Activated T-cell treated with anti-CD3 and anti-CD28 coated beads, Interleukin-2, amount 50 U/mL, for 72 hours (primary cell): ENCODE results near the gene LPO. TPM values are rescaled to one million over a fixed set of nuclear protein-coding genes. Genes with fewer than 3 reads are reported as not detected.
A peak's percentile ranks its signal among the peaks of the same experiment; 100 is the strongest.

Experiments
- ATAC-seq, 2 donors: fragments of 150-1000 bp; cut with Tn5 transposase; replicated peaks in 1 of 2; 2 replicates each; pipeline ENCODE4 v1.10.0; 2021; ENCODE audit warnings: moderate library complexity in 2 of 2, mild to moderate bottlenecking in 1 of 2
- DNase-seq, 2 donors: peaks; one replicate each; pipeline ENCODE4 v3.0.0; 2021 to 2022; ENCODE audit warnings: mixed read lengths in 1 of 2
- H3K27ac Mint-ChIP-seq: one replicate; pipeline ENCODE4 v1.8.0; 2022; ENCODE audit warnings: mild to moderate bottlenecking, moderate library complexity, mixed read lengths
- H3K27me3 Mint-ChIP-seq: one replicate; pipeline ENCODE4 v1.8.0; 2022; ENCODE audit warnings: low read depth, mixed read lengths
- H3K36me3 Mint-ChIP-seq, 2 donors: one replicate each; pipeline ENCODE4 v1.8.0; 2022; ENCODE audit warnings: mixed read lengths in 2 of 2, mild to moderate bottlenecking in 1 of 2; ENCODE audit not compliant: insufficient read depth in 2 of 2
- H3K4me1 Mint-ChIP-seq: one replicate; pipeline ENCODE4 v1.8.0; 2022; ENCODE audit warnings: low read depth, mixed read lengths
- H3K4me3 Mint-ChIP-seq, 2 donors: one replicate each; pipeline ENCODE4 v1.8.0; 2022; ENCODE audit warnings: mild to moderate bottlenecking in 2 of 2, mixed read lengths in 2 of 2, moderate library complexity in 2 of 2
- H3K9me3 Mint-ChIP-seq, 2 donors: one replicate each; pipeline ENCODE4 v1.8.0; 2022; ENCODE audit warnings: mixed read lengths in 2 of 2
- total RNA-seq, 2 donors: library from RNA; stranded (reverse); gene quantifications; one replicate each; pipeline ENCODE4 v1.2.3, GENCODE V29; 2022

Gene LPO
- total RNA-seq, 2 donors from 2014 or later: 0.12 to 0.31 TPM

DNA sequence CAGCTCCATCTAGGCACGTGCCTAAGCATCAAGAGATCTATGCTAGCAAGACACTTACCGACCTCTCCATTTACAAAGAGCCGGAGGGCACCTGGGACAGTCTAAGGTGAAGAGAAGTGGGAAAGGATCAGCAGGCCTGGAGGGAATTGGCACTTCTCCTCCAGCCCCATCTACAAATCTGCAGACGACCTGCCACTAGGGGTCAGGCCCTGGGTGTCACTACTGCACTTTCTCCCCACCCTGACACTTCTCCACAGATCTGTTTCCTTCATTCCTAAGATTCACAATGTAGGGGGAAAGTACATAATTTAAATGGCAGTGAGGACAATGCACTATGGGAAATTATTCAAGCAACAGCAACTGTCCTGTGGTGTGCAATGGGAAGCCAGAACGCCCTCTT lies 27.5 kb upstream of the LPO start:
- ATAC-seq: no peak
- no peak for DNase-seq
- H3K27me3 Mint-ChIP-seq: no peaks in the 10 kb centered on the region
- no peak overlapping the region for H3K4me3 Mint-ChIP-seq
- peaks cover 2% of the 10 kb centered on the region for H3K4me1 Mint-ChIP-seq
- peaks cover 4% of the 10 kb centered on the region in 2 donors for H3K36me3 Mint-ChIP-seq
- no peak overlapping the region for H3K27ac Mint-ChIP-seq
- H3K9me3 Mint-ChIP-seq: no peaks in the 10 kb centered on the region

DNA sequence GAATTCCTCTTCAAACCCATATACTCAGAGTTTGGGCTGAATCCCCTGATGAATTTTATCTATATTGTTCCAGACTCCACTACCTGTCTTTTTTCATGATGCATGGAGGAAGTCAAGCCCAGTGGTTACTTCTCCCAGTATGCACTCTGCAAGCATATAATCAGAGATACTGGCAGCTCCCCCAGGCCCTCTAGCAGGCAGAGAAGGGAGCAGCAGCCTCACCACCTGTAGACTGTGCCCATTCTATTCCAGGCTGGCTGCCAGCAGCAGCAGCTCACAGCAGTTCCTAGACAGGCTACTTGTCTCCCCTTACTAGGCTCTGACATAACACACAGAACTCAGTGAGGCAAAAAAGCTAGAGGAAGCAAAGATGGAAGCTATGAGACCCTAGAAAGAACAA lies 22.7 kb upstream of the LPO start:
- Mint-ChIP-seq H3K4me3 (no peak overlapping the region), H3K27me3 (no peaks in the 10 kb centered on the region), H3K4me1 (peaks cover 27% of the 10 kb centered on the region), H3K9me3 (no peaks in the 10 kb centered on the region), H3K36me3 (peaks cover 0 to 2% of the 10 kb centered on the region in 2 donors), H3K27ac (no peak overlapping the region)
- no peak for ATAC-seq
- no peak for DNase-seq

- Mint-ChIP-seq H3K4me1 (peaks cover 27% of the 10 kb centered on the region), H3K27ac (peak overlapping the region; percentile 5), H3K27me3 (no peaks in the 10 kb centered on the region), H3K4me3 (peak overlapping the region; percentile 29 to 91), H3K36me3 (peaks cover 0 to 2% of the 10 kb centered on the region in 2 donors), H3K9me3 (no peaks in the 10 kb centered on the region)
- ATAC-seq (no peak), DNase-seq (no peak)
Observed at GRCh38 chr17:58217766-58218165, 20.6 kb upstream of the LPO start.

- Mint-ChIP-seq H3K4me3 (peak within 1 kb of the TSS; percentile 91 to 92), H3K36me3 (peaks cover 0 to 2% of the 10 kb centered on the region in 2 donors), H3K4me1 (peaks cover 31% of the 10 kb centered on the region), H3K27ac (peak within 1 kb of the TSS; percentile 95), H3K27me3 (no peaks in the 10 kb centered on the region), H3K9me3 (no peaks in the 10 kb centered on the region)
- DNase-seq: peak; percentile 96 to 97
- ATAC-seq: peak; percentile 99 to 100
Observed at GRCh38 chr17:58219007-58219788, 19.2 kb upstream of the LPO start, which contains the start of gene MKS1. MKS1 (minus strand) TSS chr17:58219255; CDS start chr17:58219230, 25 bp downstream.

DNA sequence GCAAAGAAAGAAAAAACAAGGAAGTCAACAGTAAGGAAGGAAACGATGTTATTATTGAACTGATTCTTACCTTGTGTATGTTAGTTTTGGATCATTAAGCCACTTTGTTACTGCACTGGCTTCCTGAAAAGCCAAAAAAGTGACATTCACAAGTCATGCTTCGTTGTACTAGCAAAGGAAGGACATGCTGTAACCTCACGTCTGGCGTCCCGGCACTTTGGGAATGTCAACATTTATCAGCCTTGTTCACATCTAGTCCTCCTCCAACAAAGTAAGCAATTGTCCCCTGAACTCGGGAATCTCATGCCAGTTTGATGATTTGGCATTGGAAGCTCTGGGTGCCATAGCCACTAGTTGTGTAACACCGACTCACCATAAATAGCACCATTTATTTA lies 18.6 kb upstream of the LPO start:
- DNase-seq (no peak), ATAC-seq (no peak)
- H3K4me1 Mint-ChIP-seq: peaks cover 35% of the 10 kb centered on the region
- H3K9me3 Mint-ChIP-seq: no peaks in the 10 kb centered on the region
- peak overlapping the region; percentile 95 for H3K27ac Mint-ChIP-seq
- no peaks in the 10 kb centered on the region for H3K27me3 Mint-ChIP-seq
- H3K36me3 Mint-ChIP-seq: peaks cover 0 to 2% of the 10 kb centered on the region in 2 donors
- H3K4me3 Mint-ChIP-seq: peak overlapping the region; percentile 91 to 92

DNA sequence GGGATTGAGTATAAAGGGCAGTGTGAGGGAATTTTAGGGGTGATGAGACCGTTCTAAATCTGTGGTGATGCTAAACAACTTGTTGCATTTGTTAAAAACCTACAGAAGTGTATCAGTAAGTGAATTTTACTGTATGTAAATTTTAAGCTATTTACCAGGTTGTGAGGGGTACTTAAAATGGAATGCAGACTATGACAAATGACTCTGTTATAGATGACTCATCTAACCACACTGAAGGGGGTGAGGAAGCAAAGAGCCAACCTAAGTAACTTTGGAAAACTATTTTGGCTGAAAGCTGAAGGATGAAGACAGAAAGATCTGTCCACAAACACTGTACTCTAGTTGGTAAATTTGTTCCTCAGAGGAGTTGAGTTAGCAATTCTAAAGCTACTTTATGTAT lies 14.1 kb upstream of the LPO start:
- Mint-ChIP-seq H3K27ac (no peak overlapping the region), H3K4me3 (no peak overlapping the region), H3K4me1 (peaks cover 13% of the 10 kb centered on the region), H3K9me3 (no peaks in the 10 kb centered on the region), H3K36me3 (no peaks in the 10 kb centered on the region), H3K27me3 (peaks cover 9% of the 10 kb centered on the region)
- DNase-seq: no peak
- ATAC-seq: peak; percentile 50 to 62

- H3K9me3 Mint-ChIP-seq: no peaks in the 10 kb centered on the region
- H3K27me3 Mint-ChIP-seq: peaks cover 30% of the 10 kb centered on the region
- H3K36me3 Mint-ChIP-seq: no peaks in the 10 kb centered on the region
- ATAC-seq (no peak), DNase-seq (no peak)
- no peak overlapping the region for H3K27ac Mint-ChIP-seq
- H3K4me1 Mint-ChIP-seq: peaks cover 18% of the 10 kb centered on the region
- H3K4me3 Mint-ChIP-seq: no peak overlapping the region
Observed at GRCh38 chr17:58227733-58228132, 10.7 kb upstream of the LPO start.

- no peaks in the 10 kb centered on the region for H3K36me3 Mint-ChIP-seq
- no peaks in the 10 kb centered on the region for H3K9me3 Mint-ChIP-seq
- DNase-seq: no peak
- no peak overlapping the region for H3K4me3 Mint-ChIP-seq
- no peak for ATAC-seq
- peaks cover 20% of the 10 kb centered on the region for H3K4me1 Mint-ChIP-seq
- no peak overlapping the region for H3K27ac Mint-ChIP-seq
- peaks cover 30% of the 10 kb centered on the region for H3K27me3 Mint-ChIP-seq
Observed at GRCh38 chr17:58228679-58229078, 9.7 kb upstream of the LPO start.

DNA sequence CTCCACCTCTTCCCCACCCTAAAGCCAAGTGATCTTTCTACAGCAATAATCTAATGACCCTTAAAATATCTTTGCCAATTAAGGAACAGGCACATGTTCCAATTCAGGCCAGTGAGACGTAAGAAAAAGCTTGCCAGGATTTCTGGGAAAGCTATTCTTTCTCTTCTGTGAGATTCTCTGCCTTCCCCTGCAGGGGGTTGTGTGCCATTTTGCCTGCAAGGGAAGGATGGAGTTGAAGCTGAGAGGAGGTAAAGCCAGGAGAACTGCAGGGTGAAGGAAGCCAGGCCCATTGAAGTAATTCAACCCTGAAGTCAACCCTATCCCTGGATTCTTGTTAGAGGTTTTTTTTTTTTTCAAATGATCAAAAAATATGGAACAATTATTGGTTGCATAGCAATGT lies 9.0 kb upstream of the LPO start:
- ATAC-seq (no peak), DNase-seq (no peak)
- H3K36me3 Mint-ChIP-seq: no peaks in the 10 kb centered on the region
- H3K27ac Mint-ChIP-seq: no peak overlapping the region
- no peak overlapping the region for H3K4me3 Mint-ChIP-seq
- no peaks in the 10 kb centered on the region for H3K9me3 Mint-ChIP-seq
- H3K4me1 Mint-ChIP-seq: peaks cover 15% of the 10 kb centered on the region
- peaks cover 33% of the 10 kb centered on the region for H3K27me3 Mint-ChIP-seq

GRCh38 chr17:58229881-58230280 lies 8.5 kb upstream of the LPO start:
- Mint-ChIP-seq H3K27me3 (peaks cover 38% of the 10 kb centered on the region), H3K27ac (no peak overlapping the region), H3K9me3 (no peaks in the 10 kb centered on the region), H3K4me1 (peaks cover 12% of the 10 kb centered on the region), H3K36me3 (no peaks in the 10 kb centered on the region), H3K4me3 (no peak overlapping the region)
- ATAC-seq: no peak
- no peak for DNase-seq

DNA sequence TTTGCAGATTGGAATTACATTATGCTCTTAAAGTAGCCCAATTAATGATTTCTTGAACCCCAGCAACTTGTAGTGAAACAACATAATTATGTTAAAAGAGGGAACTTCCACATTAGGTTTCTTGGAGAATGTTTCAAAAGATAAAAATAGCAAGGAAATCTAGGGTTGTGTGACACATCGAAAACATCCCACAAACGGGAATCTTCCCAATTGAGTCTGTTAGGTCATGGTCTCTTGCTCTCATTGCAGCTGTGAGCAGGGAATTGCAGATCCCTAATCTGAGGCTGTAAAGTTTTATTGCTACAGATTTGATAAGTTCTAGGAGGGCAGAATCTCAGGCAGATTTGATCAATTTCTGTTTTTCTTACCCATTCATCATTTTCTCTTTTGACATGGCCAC lies 6.7 kb upstream of the LPO start:
- ATAC-seq (no peak), DNase-seq (no peak)
- Mint-ChIP-seq H3K36me3 (no peaks in the 10 kb centered on the region), H3K4me1 (peaks cover 12% of the 10 kb centered on the region), H3K9me3 (no peaks in the 10 kb centered on the region), H3K4me3 (no peak overlapping the region), H3K27ac (no peak overlapping the region), H3K27me3 (peaks cover 56% of the 10 kb centered on the region)

DNA sequence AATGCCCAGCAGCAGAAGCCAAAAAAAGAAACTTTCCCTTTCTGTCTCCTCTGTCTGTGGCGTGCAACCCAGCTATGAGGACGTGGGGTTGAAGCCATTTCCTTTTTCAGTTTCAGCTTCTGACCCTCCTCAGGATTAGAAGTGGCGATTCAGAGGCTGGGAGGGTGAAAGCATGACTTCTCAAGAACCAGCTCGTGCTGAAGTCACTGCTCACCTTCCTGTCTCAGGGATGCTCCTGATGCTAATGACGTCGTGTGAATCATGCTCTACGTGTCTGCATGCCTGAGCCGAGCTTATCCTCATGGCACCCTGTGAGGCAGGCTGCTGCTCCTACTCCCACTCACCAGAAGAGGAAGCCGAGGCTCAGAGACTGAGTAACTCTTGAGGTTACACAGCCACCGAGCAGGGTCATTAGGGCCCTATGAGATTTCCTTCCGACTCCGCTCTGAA lies 5.7 kb upstream of the LPO start:
- Mint-ChIP-seq H3K9me3 (no peaks in the 10 kb centered on the region), H3K36me3 (no peaks in the 10 kb centered on the region), H3K27me3 (peaks cover 58% of the 10 kb centered on the region), H3K4me1 (peaks cover 12% of the 10 kb centered on the region), H3K4me3 (no peak overlapping the region), H3K27ac (no peak overlapping the region)
- ATAC-seq (peak; percentile 87 to 90), DNase-seq (peak; percentile 22 to 36)

DNA sequence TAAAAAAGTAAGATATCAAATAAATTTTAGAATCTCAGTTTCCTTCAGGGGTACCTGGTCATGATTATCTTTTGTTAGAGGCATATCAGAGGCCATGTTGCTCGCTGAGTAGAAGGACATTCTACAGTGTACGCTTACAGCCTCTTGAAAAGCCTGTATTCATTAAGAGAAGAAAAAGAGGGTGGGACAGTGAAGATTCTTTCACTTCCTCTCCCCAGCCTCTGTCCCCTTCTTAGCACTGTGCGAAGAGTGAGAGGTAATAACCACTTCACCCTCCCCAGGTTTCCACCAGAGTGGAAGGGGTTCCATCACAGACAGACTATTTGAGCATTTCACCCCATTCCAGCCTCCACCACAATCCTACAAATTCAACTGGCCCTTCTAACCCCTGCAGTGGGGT lies 4.8 kb upstream of the LPO start:
- ATAC-seq (no peak), DNase-seq (no peak)
- no peaks in the 10 kb centered on the region for H3K36me3 Mint-ChIP-seq
- H3K27me3 Mint-ChIP-seq: peaks cover 58% of the 10 kb centered on the region
- H3K4me3 Mint-ChIP-seq: no peak overlapping the region
- no peaks in the 10 kb centered on the region for H3K9me3 Mint-ChIP-seq
- no peak overlapping the region for H3K27ac Mint-ChIP-seq
- H3K4me1 Mint-ChIP-seq: peaks cover 12% of the 10 kb centered on the region

DNA sequence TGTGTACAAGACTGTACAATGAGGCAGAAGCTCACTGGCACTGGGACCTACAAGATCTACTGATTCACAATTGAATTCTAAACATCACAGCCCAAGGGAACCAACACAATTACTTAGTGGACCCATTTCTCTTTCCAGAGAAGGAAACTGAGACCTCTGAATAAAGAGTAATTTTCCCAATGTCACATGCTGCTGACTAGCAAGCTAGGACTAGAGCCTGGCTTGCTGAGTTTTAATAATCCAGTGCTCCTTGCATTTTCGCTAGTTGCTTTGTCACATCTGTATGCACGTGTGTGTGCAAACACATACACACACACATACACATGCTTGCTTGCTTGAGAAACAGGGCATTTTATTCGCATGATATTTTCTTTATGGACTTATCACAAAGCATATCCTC lies 3.9 kb upstream of the LPO start:
- peaks cover 58% of the 10 kb centered on the region for H3K27me3 Mint-ChIP-seq
- H3K4me1 Mint-ChIP-seq: peaks cover 12% of the 10 kb centered on the region
- ATAC-seq (no peak), DNase-seq (no peak)
- H3K36me3 Mint-ChIP-seq: no peaks in the 10 kb centered on the region
- no peaks in the 10 kb centered on the region for H3K9me3 Mint-ChIP-seq
- H3K27ac Mint-ChIP-seq: no peak overlapping the region
- no peak overlapping the region for H3K4me3 Mint-ChIP-seq
